Neural cell (in vitro differentiated cells): Measurements from ENCODE around the gene ZNF182.

Experiments used
- EP300 ChIP-seq: fragments of 450-650 bp; conservative IDR thresholded peaks from 2 replicates; pipeline ENCODE4 v1.6.1; 2014; ENCODE audit warnings: antibody characterized with exemption, mild to moderate bottlenecking, moderate library complexity; ENCODE audit not compliant: poor library complexity, severe bottlenecking
- POLR2AphosphoS5 ChIP-seq: IDR thresholded peaks from 2 replicates; pipeline ENCODE4 v1.6.1; 2012
- TF ChIP-seq, protein P1 (sequence below): fragments of 450-650 bp; IDR thresholded peaks from 2 replicates; pipeline ENCODE4 v1.5.1; 2014; ENCODE audit warnings: antibody characterized with exemption, mild to moderate bottlenecking, moderate library complexity; ENCODE audit not compliant: poor library complexity, severe bottlenecking

DNA sequence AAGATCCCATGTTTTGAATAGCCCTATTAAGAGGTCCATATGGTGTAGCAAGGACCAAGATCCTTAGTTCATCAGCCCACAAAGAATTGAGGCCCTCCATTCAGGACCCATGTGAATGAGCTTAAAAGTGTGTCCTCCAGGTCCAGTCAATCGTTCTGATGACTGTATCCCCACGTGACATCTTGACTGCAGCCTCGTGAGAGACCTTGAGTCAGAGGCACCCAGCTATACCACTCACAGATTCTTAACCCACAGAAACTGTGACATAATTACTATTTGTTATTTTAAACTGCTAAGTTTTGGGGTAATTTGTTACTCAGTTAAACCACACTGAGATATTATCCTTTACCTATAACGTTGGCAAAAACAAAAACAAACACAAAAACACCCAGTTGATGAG is 62.4 kb downstream of the ZNF182 start:
- TF ChIP-seq, protein P1, sequence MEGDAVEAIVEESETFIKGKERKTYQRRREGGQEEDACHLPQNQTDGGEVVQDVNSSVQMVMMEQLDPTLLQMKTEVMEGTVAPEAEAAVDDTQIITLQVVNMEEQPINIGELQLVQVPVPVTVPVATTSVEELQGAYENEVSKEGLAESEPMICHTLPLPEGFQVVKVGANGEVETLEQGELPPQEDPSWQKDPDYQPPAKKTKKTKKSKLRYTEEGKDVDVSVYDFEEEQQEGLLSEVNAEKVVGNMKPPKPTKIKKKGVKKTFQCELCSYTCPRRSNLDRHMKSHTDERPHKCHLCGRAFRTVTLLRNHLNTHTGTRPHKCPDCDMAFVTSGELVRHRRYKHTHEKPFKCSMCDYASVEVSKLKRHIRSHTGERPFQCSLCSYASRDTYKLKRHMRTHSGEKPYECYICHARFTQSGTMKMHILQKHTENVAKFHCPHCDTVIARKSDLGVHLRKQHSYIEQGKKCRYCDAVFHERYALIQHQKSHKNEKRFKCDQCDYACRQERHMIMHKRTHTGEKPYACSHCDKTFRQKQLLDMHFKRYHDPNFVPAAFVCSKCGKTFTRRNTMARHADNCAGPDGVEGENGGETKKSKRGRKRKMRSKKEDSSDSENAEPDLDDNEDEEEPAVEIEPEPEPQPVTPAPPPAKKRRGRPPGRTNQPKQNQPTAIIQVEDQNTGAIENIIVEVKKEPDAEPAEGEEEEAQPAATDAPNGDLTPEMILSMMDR = no peak
- no peak for TF ChIP-seq EP300
- TF ChIP-seq POLR2AphosphoS5 = no peak
